BLaER1 (cell line): Measurements from ENCODE around the gene FAM240B.

Experiments used
- H3K27ac ChIP-seq: shearing (Covaris generic); formaldehyde crosslinking; 2 replicates; pipeline ENCODE4 v1.8.1; 2022
- H3K27me3 ChIP-seq: shearing (Covaris generic); formaldehyde crosslinking; 2 replicates; pipeline ENCODE4 v1.8.1; 2022
- H3K36me3 ChIP-seq: shearing (Covaris generic); formaldehyde crosslinking; 2 replicates; pipeline ENCODE4 v1.8.1; 2022
- H3K4me1 ChIP-seq: shearing (Covaris generic); formaldehyde crosslinking; 2 replicates; pipeline ENCODE4 v1.8.1; 2022
- H3K4me2 ChIP-seq: shearing (Covaris generic); formaldehyde crosslinking; 2 replicates; pipeline ENCODE4 v1.8.1; 2022
- H3K4me3 ChIP-seq: shearing (Covaris generic); formaldehyde crosslinking; 2 replicates; pipeline ENCODE4 v1.8.1; 2022
- H3K9ac ChIP-seq: shearing (Covaris generic); formaldehyde crosslinking; 2 replicates; pipeline ENCODE4 v1.8.1; 2022
- H3K9me3 ChIP-seq: shearing (Covaris generic); formaldehyde crosslinking; 2 replicates; pipeline ENCODE4 v1.8.1; 2022
- H4K20me1 ChIP-seq: shearing (Covaris generic); formaldehyde crosslinking; 2 replicates; pipeline ENCODE4 v1.8.1; 2022
- Cebpa-rat ChIP-seq: shearing (Covaris generic); IDR thresholded peaks from 2 replicates; pipeline ENCODE4 v1.8.1; 2022

Gene FAM240B

DNA sequence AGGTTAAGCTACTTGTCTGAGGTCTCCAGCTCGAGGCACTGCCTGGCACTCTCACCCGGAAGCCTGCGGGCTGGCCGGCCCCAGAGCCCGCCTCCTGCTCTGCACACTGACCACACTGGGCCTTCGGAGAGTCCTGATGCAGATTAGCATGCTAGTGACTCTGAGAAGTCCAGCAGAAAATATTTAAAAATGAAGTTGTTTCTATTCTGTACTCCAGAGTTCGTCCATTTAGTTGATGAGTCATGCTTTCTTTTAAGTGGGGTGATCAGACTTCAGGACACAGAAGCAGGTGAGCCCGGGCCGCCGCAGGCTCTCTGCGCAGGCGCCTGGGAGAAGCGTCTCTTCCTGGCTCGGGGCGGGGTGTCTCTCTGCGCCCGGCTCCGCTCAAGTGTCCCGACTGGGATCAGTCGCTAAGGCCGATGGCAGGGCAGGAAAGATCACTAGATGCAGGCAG lies 32.5 kb downstream of the FAM240B start:
- Histone ChIP-seq H3K9ac (no peak overlapping the region), H3K4me1 (peaks cover 87% of the 10 kb centered on the region), H3K9me3 (no peaks in the 10 kb centered on the region), H3K4me2 (peak overlapping the region; percentile 70), H3K36me3 (no peaks in the 10 kb centered on the region), H3K4me3 (no peak overlapping the region), H3K27ac (peak overlapping the region; percentile 49), H3K27me3 (no peaks in the 10 kb centered on the region), H4K20me1 (no peaks in the 10 kb centered on the region)
- no peak for TF ChIP-seq Cebpa-rat

DNA sequence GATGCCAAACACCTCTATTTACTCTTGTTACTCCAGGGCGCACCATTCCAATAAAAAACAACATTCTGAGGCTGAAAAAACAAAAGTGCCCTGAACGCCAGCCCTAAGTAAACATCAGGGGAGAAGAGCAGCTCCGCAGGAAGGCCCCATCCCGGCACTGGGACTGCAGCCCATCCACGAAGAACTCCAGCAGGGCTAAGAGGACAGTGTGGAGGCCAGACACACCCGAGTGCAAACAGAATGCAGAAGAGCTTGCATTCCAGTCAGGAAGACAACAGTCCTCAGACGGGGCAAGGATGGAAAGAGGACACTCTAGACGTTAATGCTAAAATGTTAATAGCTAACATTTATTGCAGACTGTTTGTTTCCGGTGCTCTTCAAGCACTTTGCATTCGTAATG lies 33.0 kb downstream of the FAM240B start:
- Histone ChIP-seq H4K20me1 (no peaks in the 10 kb centered on the region), H3K36me3 (no peaks in the 10 kb centered on the region), H3K9ac (no peak overlapping the region), H3K27ac (peak overlapping the region; percentile 49), H3K27me3 (no peaks in the 10 kb centered on the region), H3K4me3 (no peak overlapping the region), H3K9me3 (no peaks in the 10 kb centered on the region), H3K4me2 (peak overlapping the region; percentile 70), H3K4me1 (peaks cover 87% of the 10 kb centered on the region)
- no peak for TF ChIP-seq Cebpa-rat

DNA sequence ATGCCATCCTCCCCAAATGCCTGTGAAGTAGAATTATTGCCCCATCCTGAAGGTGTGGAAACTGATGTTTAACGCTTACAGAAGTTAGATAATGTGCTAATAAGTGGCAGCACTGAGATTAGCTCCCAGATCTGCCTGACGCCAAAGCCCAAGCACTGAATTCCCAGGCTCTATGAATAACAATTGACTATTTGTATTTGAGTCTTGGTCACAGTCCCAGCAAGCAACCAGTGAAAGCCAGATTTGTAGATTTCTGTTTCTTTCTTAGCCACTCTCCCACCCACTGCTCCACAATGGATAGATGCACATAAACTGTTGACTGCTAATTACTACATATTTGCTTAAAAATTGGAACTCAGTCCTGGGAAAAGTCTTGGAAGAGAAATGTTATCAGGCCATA lies 34.4 kb downstream of the FAM240B start:
- Histone ChIP-seq H3K9ac (no peak overlapping the region), H3K36me3 (no peaks in the 10 kb centered on the region), H3K4me3 (no peak overlapping the region), H3K9me3 (no peaks in the 10 kb centered on the region), H3K4me1 (peaks cover 87% of the 10 kb centered on the region), H3K4me2 (no peak overlapping the region), H3K27me3 (no peaks in the 10 kb centered on the region), H3K27ac (no peak overlapping the region), H4K20me1 (no peaks in the 10 kb centered on the region)
- TF ChIP-seq Cebpa-rat = no peak

DNA sequence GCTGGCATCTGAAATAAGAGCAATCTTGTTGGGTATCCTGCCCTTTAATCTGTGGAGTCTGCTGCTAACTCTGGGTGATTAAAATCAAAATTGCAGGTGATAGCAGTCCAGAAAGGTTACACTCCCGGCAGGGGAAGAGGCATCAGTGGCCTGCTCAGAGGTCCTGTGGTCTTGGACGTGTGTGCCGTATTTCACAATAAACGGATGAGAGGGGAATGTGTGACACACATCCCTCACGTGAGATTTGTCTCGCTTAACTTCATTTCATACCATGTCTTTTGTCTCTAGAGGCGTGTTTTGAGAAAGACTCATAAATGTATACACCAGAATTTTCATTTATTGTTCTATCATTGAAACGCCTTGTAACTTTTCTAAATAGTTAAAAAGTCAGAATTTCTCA lies 36.6 kb downstream of the FAM240B start:
- no peak for TF ChIP-seq Cebpa-rat
- H3K27me3 ChIP-seq = no peaks in the 10 kb centered on the region
- H3K27ac ChIP-seq = peak overlapping the region; percentile 81; the same call in 1 of the 2 replicates

DNA sequence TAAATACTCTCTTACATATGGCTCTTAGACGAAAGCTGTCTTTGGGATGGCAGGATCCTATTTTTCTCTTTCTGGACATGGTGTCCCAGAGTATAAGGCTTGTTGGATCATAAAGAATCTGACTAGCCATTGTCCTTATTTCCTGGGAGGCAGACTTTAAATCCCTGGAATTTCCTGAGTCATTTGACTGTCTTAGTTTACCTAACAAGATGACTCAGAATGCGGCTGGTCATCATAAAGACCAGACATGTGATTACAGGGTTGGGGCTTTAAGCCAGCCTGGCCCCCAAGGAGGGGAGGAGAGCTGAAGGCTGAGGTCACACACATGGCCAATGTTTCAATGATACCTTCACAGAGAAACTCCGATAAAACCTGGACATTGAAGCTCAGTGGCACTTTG lies 37.2 kb downstream of the FAM240B start:
- H3K4me2 ChIP-seq = peak overlapping the region; percentile 75

More for the DNA sequence above, 36.6 kb downstream of the FAM240B start:
- H3K4me2 ChIP-seq = peak overlapping the region; percentile 75
- H3K4me3 ChIP-seq = no peak overlapping the region
- H3K36me3 ChIP-seq = no peaks in the 10 kb centered on the region
- no peaks in the 10 kb centered on the region for H4K20me1 ChIP-seq
- 0 out of 2 replicates have a peak overlapping the region, but pooled peaks have one; percentile 5 for H3K9ac ChIP-seq
- H3K9me3 ChIP-seq = 0 out of 2 replicates have a peak, but pooled peaks cover 3% of the 10 kb centered on the region
- H3K4me1 ChIP-seq = peaks cover 87% of the 10 kb centered on the region

DNA sequence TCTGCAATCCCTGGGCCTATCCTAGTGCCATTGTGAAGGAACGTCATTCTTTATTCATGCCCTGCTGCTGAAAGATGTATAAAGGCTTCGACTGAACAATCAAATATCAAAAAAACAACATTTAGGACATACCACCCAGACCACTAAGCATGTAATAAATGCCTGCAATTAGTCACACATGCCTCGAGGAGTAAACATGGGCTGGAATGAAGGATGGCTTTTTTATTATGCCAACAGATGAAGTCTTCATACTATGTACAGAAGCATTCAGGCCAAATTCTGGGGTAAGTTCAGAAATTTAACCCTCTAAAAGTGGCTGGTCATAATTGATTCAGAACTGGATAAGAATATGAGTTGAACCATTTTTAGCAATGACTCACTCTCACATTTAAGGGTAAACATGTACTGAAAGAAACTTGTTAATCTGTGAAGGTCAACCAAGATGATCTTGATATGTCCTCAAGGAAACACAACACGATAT lies 38.1 kb downstream of the FAM240B start:
- TF ChIP-seq Cebpa-rat = no peak
- H3K4me1 ChIP-seq = peaks cover 81% of the 10 kb centered on the region
- H3K36me3 ChIP-seq = no peaks in the 10 kb centered on the region
- H3K9me3 ChIP-seq = 0 out of 2 replicates have a peak, but pooled peaks cover 3% of the 10 kb centered on the region
- H3K27me3 ChIP-seq = no peaks in the 10 kb centered on the region
- no peak overlapping the region for H3K9ac ChIP-seq
- no peaks in the 10 kb centered on the region for H4K20me1 ChIP-seq
- peak overlapping the region; percentile 75 for H3K4me2 ChIP-seq
- H3K27ac ChIP-seq = peak overlapping the region; percentile 81
- H3K4me3 ChIP-seq = no peak overlapping the region

More for the DNA sequence above, 37.2 kb downstream of the FAM240B start:
- Histone ChIP-seq H3K9me3 (0 out of 2 replicates have a peak, but pooled peaks cover 3% of the 10 kb centered on the region), H3K27ac (peak overlapping the region; percentile 81), H4K20me1 (no peaks in the 10 kb centered on the region), H3K27me3 (no peaks in the 10 kb centered on the region), H3K4me3 (peak overlapping the region; percentile 20; the same call in 1 of the 2 replicates), H3K36me3 (no peaks in the 10 kb centered on the region), H3K9ac (0 out of 2 replicates have a peak overlapping the region, but pooled peaks have one; percentile 18), H3K4me1 (peaks cover 87% of the 10 kb centered on the region)
- TF ChIP-seq Cebpa-rat = no peak

DNA sequence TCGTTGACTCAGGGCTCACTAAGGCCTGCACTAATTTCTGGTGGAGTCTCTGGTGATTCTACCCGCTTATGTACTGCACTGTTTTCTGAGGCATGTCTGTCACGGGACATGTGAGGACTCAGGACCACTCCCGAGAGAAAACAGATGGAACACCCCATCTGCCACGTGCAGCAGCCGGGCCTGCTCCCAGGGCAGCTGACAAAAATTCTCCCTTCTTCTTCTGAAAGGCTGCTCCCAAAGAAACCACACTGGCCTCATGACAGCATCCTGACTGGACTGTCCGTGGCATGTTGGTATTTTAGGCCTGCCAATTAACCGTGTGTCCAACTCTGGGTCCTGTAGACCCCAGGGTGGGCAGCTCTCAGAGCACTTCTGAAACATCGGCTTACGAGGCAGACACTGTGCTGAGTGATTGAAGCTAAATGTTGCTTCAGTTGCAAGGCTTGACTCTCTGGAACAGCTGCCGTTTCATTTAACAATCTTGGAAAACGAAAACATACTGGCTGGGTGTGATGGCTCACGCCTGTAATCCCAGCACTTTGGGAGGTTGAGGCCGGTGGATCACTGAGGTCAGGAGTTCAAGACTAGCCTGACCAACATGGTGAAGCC lies 39.0 kb downstream of the FAM240B start:
- Histone ChIP-seq H4K20me1 (no peaks in the 10 kb centered on the region), H3K9me3 (0 out of 2 replicates have a peak, but pooled peaks cover 3% of the 10 kb centered on the region), H3K4me3 (no peak overlapping the region), H3K27ac (peak overlapping the region; percentile 81), H3K4me1 (peaks cover 79% of the 10 kb centered on the region), H3K27me3 (no peaks in the 10 kb centered on the region), H3K9ac (peak overlapping the region; percentile 46), H3K4me2 (peak overlapping the region; percentile 75), H3K36me3 (no peaks in the 10 kb centered on the region)
- no peak for TF ChIP-seq Cebpa-rat

DNA sequence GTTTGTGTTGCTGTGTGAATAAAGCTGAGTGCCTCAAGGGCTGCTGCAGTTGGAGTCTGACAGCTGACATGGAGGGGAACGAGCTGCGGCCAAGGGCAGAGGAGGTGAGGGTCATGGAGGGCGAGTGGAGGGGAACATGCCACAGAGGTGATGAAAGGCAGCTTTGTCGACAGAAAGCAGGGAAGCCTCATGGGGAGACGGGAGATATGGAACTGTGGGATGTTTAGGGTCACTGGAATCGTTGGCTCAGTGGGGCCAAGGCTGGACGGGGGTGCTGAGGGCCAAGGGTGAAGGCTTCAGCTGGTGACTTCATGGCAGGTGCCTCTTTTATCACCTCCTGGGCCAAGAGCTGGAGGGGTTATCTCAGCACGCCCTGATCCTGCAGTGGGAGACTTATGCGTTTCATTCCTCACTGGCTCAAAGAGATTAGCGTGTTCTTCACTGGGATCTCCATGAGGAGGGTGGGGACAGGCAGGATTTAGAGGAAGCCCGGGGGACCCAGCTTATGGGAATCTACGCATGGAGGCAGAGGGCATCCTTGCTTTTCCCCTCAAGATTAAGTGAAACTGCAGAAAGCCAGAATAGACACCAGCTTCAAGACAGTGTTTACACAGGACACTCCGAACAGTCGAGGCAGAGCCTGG lies 42.2 kb downstream of the FAM240B start:
- H3K4me3 ChIP-seq = no peak overlapping the region
- peaks cover 16% of the 10 kb centered on the region; the same call in 1 of the 2 replicates for H3K9me3 ChIP-seq
- no peak for TF ChIP-seq Cebpa-rat
- no peak overlapping the region for H3K9ac ChIP-seq
- H3K4me1 ChIP-seq = peaks cover 87% of the 10 kb centered on the region
- H3K27me3 ChIP-seq = no peaks in the 10 kb centered on the region
- no peaks in the 10 kb centered on the region for H3K36me3 ChIP-seq
- H3K4me2 ChIP-seq = no peak overlapping the region; the same call in 1 of the 2 replicates
- peak overlapping the region; percentile 35; the same call in 1 of the 2 replicates for H3K27ac ChIP-seq
- H4K20me1 ChIP-seq = no peaks in the 10 kb centered on the region

DNA sequence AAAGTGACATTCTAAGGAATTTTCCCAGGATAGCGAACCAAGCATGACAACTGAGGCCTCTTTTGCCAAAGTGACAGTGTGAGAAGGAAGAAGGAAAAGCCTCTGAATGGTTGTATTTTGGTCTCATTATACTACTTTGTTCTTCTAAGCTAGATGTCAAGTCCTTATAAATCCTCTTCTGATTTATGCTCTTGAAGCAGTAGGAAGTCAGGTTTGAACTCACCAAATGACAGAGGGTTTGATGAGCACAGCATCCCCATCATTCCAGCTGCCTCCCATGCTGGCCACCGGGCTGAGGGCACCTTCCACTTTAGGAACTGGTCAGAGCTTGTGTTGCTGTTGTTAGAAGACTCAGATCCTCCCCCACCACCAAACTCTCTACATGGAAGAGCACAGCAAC lies 44.1 kb downstream of the FAM240B start:
- H3K4me1 ChIP-seq = peaks cover 84% of the 10 kb centered on the region
- no peak for TF ChIP-seq Cebpa-rat
- peaks cover 16% of the 10 kb centered on the region; the same call in 1 of the 2 replicates for H3K9me3 ChIP-seq

DNA sequence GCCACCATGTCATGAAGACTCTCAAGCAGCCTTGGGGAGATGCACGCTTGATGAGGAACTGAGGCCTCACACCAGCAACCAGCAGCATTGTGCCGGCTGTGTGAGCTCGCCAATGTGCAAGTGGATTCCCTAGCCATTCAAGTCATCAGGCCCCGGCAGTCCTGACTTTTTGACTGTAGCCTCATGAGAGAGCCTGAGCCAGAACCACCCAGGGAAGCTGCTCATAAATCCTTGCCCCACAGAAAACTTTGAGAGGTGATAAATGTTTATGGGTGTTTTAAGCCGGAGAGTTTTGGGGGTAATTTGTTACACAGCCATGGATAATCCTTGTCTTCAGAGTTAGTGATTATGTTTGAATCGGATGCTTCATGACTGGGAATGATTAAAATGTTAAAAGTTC lies 44.7 kb downstream of the FAM240B start:
- TF ChIP-seq Cebpa-rat = no peak
- H3K36me3 ChIP-seq = no peaks in the 10 kb centered on the region

More for the DNA sequence above, 44.1 kb downstream of the FAM240B start:
- Histone ChIP-seq H3K4me2 (peak overlapping the region; percentile 44), H4K20me1 (no peaks in the 10 kb centered on the region), H3K4me3 (no peak overlapping the region), H3K27me3 (no peaks in the 10 kb centered on the region), H3K27ac (no peak overlapping the region), H3K36me3 (no peaks in the 10 kb centered on the region), H3K9ac (no peak overlapping the region)

More for the DNA sequence above, 44.7 kb downstream of the FAM240B start:
- H3K9me3 ChIP-seq = peaks cover 16% of the 10 kb centered on the region; the same call in 1 of the 2 replicates
- no peak overlapping the region for H3K4me3 ChIP-seq
- no peak overlapping the region for H3K9ac ChIP-seq
- no peaks in the 10 kb centered on the region for H4K20me1 ChIP-seq
- H3K27me3 ChIP-seq = no peaks in the 10 kb centered on the region
- peak overlapping the region; percentile 18; the same call in 1 of the 2 replicates for H3K27ac ChIP-seq
- H3K4me2 ChIP-seq = peak overlapping the region; percentile 44
- peaks cover 84% of the 10 kb centered on the region for H3K4me1 ChIP-seq
